Right lobe of liver (tissue), 6 donors: ENCODE measurements around the gene STARD8. TPM values are rescaled to one million over a fixed set of nuclear protein-coding genes. Genes with fewer than 3 reads are reported as not detected.

ENCODE experiments used
- ATAC-seq, 4 donors: fragments of 200-7000 bp; cut with Tn5 transposase; one replicate each; pipeline ENCODE4 v1.9.1; 2020; ENCODE audit warnings: mild to moderate bottlenecking in 4 of 4, moderate library complexity in 4 of 4
- DNase-seq, 3 donors: peaks; one replicate each; pipeline ENCODE4 v3.0.0-alpha.2; 2020
- H3K27ac ChIP-seq, 3 donors: fragments of 200-600 bp; one replicate each; pipeline ENCODE4 v1.8.0; 2022
- H3K27me3 ChIP-seq, 2 donors: fragments of 200-600 bp; one replicate each; pipeline ENCODE4 v1.8.0; 2022
- H3K36me3 ChIP-seq, 4 donors: fragments of 200-600 bp; sonication (generic) in 1 of 4; one replicate each; pipeline versions ENCODE4 v1.5.1 to v1.8.0; 2017 to 2022; ENCODE audit warnings: control low read depth in 1 of 4
- H3K4me1 ChIP-seq, 4 donors: fragments of 200-600 bp; sonication (generic) in 1 of 4; one replicate each; pipeline versions ENCODE4 v1.5.1 to v1.8.0; 2017 to 2022; ENCODE audit warnings: control low read depth in 1 of 4
- H3K4me3 ChIP-seq, 3 donors: fragments of 200-600 bp; one replicate each; pipeline ENCODE4 v1.8.0; 2022
- H3K9me3 ChIP-seq, 4 donors: fragments of 200-600 bp; sonication (generic) in 1 of 4; one replicate each; pipeline versions ENCODE4 v1.5.1 to v1.8.0; 2017 to 2022; ENCODE audit warnings: control low read depth in 1 of 4
- CTCF ChIP-seq, 4 donors: fragments of 200-600 bp in 3 of 4; fragments of 450-650 bp in 1 of 4; IDR thresholded peaks; one replicate each; pipeline versions ENCODE4 v1.5.1 to v1.8.0; 2016 to 2022; ENCODE audit warnings: antibody characterized with exemption in 4 of 4, mild to moderate bottlenecking in 2 of 4
- POLR2A ChIP-seq: fragments of 450-650 bp; IDR thresholded peaks from one replicate; pipeline ENCODE4 v1.6.1; 2017; ENCODE audit warnings: antibody characterized with exemption, mild to moderate bottlenecking
- WGBS: methylation state at CpG from one replicate; pipeline ENCODE4 v1.1.6; 2018; ENCODE audit warnings: low coverage, low lambda C conversion rate; ENCODE audit not compliant: insufficient coverage; ENCODE audit errors: missing lambda C conversion rate; 5-methylcytosine and 5-hydroxymethylcytosine counted together
- intact Hi-C, 2 donors: fragments of 100-400 bp; cut with DNase I; formaldehyde crosslinking; loops; one replicate each; pipeline versions ENCODE4 v1.11.2 to v1.14.1; 2022
- total RNA-seq, 6 experiments: library from RNA; depleted of rRNA in 2 of 6; stranded (reverse); fragments of >200 nt in 2 of 6; fragmentation: NEBNext Ultra II Directional in 3 of 6; extraction: Animal tissue kit (Norgen Biotek cat#: 25700) in 3 of 6; gene quantifications; one replicate each; pipeline versions ENCODE4 v1.1.0 to v1.2.4, GENCODE V29; 2016 to 2023
- donor health status: DM: no; HTN: yes; CAD: no.
- donor health status: DM: no; HTN: no; CAD: no.
- donor health status: DM: no; HTN: no; CAD: no.
- donor health status: DM: no; HTN: yes; CAD: no.
- donor health status: DM: no; HTN: yes; CAD: no.

STARD8 gene
- total RNA-seq, 6 experiments from 2014 or later: 6.6 to 11.5 (median 7.6) TPM

- no peaks in the 10 kb centered on the region for H3K9me3 ChIP-seq
- ATAC-seq (no peak), DNase-seq (peak in 2 of 3 donors; percentile 35 to 43)
- WGBS: 57% methylated on average over 1 of the region's 10 CpGs
- no peaks in the 10 kb centered on the region for H3K4me1 ChIP-seq
- no peak overlapping the region for H3K4me3 ChIP-seq
- no peak for TF ChIP-seq POLR2A
- no peak for TF ChIP-seq CTCF (IDR thresholded peaks at IDR 0.05)
- peaks cover 0 to 44% (median 0%) of the 10 kb centered on the region in 4 donors for H3K36me3 ChIP-seq
- no peaks in the 10 kb centered on the region for H3K27me3 ChIP-seq
- no peak overlapping the region for H3K27ac ChIP-seq
- intact Hi-C loops: no loop called here
These were observed 71.0 kb downstream of the STARD8 start for GRCh38 chrX:68718443-68718820.

- peak in 1 of 4 donors; percentile 16 for ATAC-seq
- intact Hi-C loops: no loop called here
- Histone ChIP-seq H3K9me3 (no peaks in the 10 kb centered on the region), H3K36me3 (peaks cover 0 to 45% (median 0%) of the 10 kb centered on the region in 4 donors), H3K4me1 (no peaks in the 10 kb centered on the region), H3K27ac (no peak overlapping the region), H3K27me3 (no peaks in the 10 kb centered on the region), H3K4me3 (no peak overlapping the region)
- no peak for TF ChIP-seq POLR2A
- no peak for TF ChIP-seq CTCF (IDR thresholded peaks at IDR 0.05)
- WGBS: 83% methylated on average over 11 of the region's 14 CpGs
- DNase-seq: peak in 2 of 3 donors; percentile 21 to 46
These were observed 71.9 kb downstream of the STARD8 start for GRCh38 chrX:68719181-68719903.

GRCh38 chrX:68719904-68720614 lies 72.6 kb downstream of the STARD8 start:
- 73% methylated on average over 2 of the region's 11 CpGs for WGBS
- H3K27ac ChIP-seq: no peak overlapping the region

GRCh38 chrX:68720851-68721250 lies 73.4 kb downstream of the STARD8 start:
- peaks cover 0 to 39% (median 0%) of the 10 kb centered on the region in 4 donors for H3K36me3 ChIP-seq
- DNase-seq: peak in 1 of 3 donors; percentile 7

More at GRCh38 chrX:68719904-68720614, 72.6 kb downstream of the STARD8 start:
- Histone ChIP-seq H3K4me1 (no peaks in the 10 kb centered on the region), H3K9me3 (no peaks in the 10 kb centered on the region), H3K4me3 (no peak overlapping the region), H3K36me3 (peaks cover 0 to 46% (median 0%) of the 10 kb centered on the region in 4 donors), H3K27me3 (no peaks in the 10 kb centered on the region)
- ATAC-seq: peak; percentile 20 to 50 (median 41)
- intact Hi-C loops: loop anchor here in 1 of 2 donors (10.0 kb wide), 1 partner anchor 95 kb away; no protein-coding TSS in a partner anchor
- DNase-seq: peak in 2 of 3 donors; percentile 10 to 55
- peak in 2 of 4 donors; percentile 11 to 15 for TF ChIP-seq CTCF (IDR thresholded peaks at IDR 0.05)
- TF ChIP-seq POLR2A: no peak

More at GRCh38 chrX:68720851-68721250, 73.4 kb downstream of the STARD8 start:
- intact Hi-C loops: loop anchor here in 1 of 2 donors (10.0 kb wide), 1 partner anchor 94 kb away; no protein-coding TSS in a partner anchor
- TF ChIP-seq POLR2A: no peak
- no peak for TF ChIP-seq CTCF (IDR thresholded peaks at IDR 0.05)
- no peak for ATAC-seq
- H3K27me3 ChIP-seq: no peaks in the 10 kb centered on the region
- no peaks in the 10 kb centered on the region for H3K4me1 ChIP-seq
- no peak overlapping the region for H3K4me3 ChIP-seq
- WGBS: 86% methylated on average over 7 of the region's 9 CpGs
- H3K9me3 ChIP-seq: no peaks in the 10 kb centered on the region
- no peak overlapping the region for H3K27ac ChIP-seq
